Loucy (cell line): ENCODE measurements around the gene TGFB2.

Experiments used
- H2AFZ ChIP-seq: fragments of 200-600 bp; sonication (generic); 2 replicates; pipeline ENCODE4 v1.6.0; 2016; ENCODE audit warnings: antibody characterized with exemption, mild to moderate bottlenecking, low read length, moderate library complexity
- H3F3A ChIP-seq: fragments of 200-600 bp; 2 replicates; pipeline ENCODE4 v1.6.0; 2016; ENCODE audit warnings: antibody characterized with exemption, low read depth, mild to moderate bottlenecking
- H3K27me3 ChIP-seq: fragments of 200-600 bp; sonication (generic); 2 replicates; pipeline ENCODE4 v1.6.1; 2014; ENCODE audit warnings: low read length, mild to moderate bottlenecking; ENCODE audit not compliant: insufficient read depth, poor library complexity, severe bottlenecking
- H3K36me3 ChIP-seq: fragments of 200-600 bp; sonication (generic); 2 replicates; pipeline ENCODE4 v1.6.1; 2016; ENCODE audit warnings: low read length; ENCODE audit not compliant: insufficient read depth
- H3K4me1 ChIP-seq: fragments of 200-600 bp; sonication (generic); 2 replicates; pipeline ENCODE4 v1.5.1; 2014; ENCODE audit warnings: low read length, mild to moderate bottlenecking; ENCODE audit not compliant: insufficient read depth, poor library complexity, severe bottlenecking
- H3K4me2 ChIP-seq: fragments of 200-600 bp; sonication (generic); 2 replicates; pipeline ENCODE4 v1.6.0; 2014; ENCODE audit warnings: antibody characterized with exemption, low read length, low read depth, mild to moderate bottlenecking; ENCODE audit not compliant: poor library complexity, severe bottlenecking
- H3K4me3 ChIP-seq: fragments of 200-600 bp; sonication (generic); 2 replicates; pipeline ENCODE4 v1.5.1; 2014; ENCODE audit warnings: low read length, mild to moderate bottlenecking, mixed read lengths; ENCODE audit not compliant: poor library complexity, severe bottlenecking
- H3K79me2 ChIP-seq: fragments of 200-600 bp; sonication (generic); 2 replicates; pipeline ENCODE4 v1.6.1; 2014; ENCODE audit warnings: low read length; ENCODE audit not compliant: insufficient read depth
- H3K9ac ChIP-seq: fragments of 200-600 bp; sonication (generic); 2 replicates; pipeline ENCODE4 v1.6.0; 2014; ENCODE audit warnings: mild to moderate bottlenecking, low read depth, low read length, moderate library complexity; ENCODE audit not compliant: poor library complexity, severe bottlenecking
- H3K9me2 ChIP-seq: fragments of 200-600 bp; sonication (generic); replicated peaks from 2 replicates; pipeline ENCODE4 v1.6.1; 2016; ENCODE audit warnings: low read depth, low read length, mixed read lengths
- H3K9me3 ChIP-seq: fragments of 200-600 bp; sonication (generic); 2 replicates; pipeline ENCODE4 v1.6.1; 2014; ENCODE audit warnings: mild to moderate bottlenecking, antibody characterized with exemption, low read length, low read depth; ENCODE audit not compliant: insufficient read depth
- H4K20me1 ChIP-seq: fragments of 200-600 bp; sonication (generic); 2 replicates; pipeline ENCODE4 v1.6.0; 2014; ENCODE audit warnings: antibody characterized with exemption, low read length, mild to moderate bottlenecking; ENCODE audit not compliant: insufficient read depth, poor library complexity, severe bottlenecking
- EZH2phosphoT487 ChIP-seq: fragments of 200-600 bp; IDR thresholded peaks from 2 replicates; pipeline ENCODE4 v1.6.1; 2018; ENCODE audit warnings: antibody characterized with exemption, mild to moderate bottlenecking, moderate library complexity, borderline replicate concordance
- TF ChIP-seq, protein P1 (sequence below): fragments of 200-600 bp; sonication (generic); conservative IDR thresholded peaks from 2 replicates; pipeline ENCODE4 v1.5.1; 2014; ENCODE audit warnings: mild to moderate bottlenecking, antibody characterized with exemption, low read length

TGFB2 gene

GRCh38 chr1:218454700-218455282 is 109.7 kb downstream of the TGFB2 start:
- no peak overlapping the region for H2AFZ ChIP-seq
- no peaks in the 10 kb centered on the region for H3K9me2 ChIP-seq
- H3K27me3 ChIP-seq = no peaks in the 10 kb centered on the region
- H4K20me1 ChIP-seq = no peaks in the 10 kb centered on the region
- peak overlapping the region; percentile 63 for H3K4me2 ChIP-seq
- no peaks in the 10 kb centered on the region for H3K36me3 ChIP-seq
- H3K79me2 ChIP-seq = no peaks in the 10 kb centered on the region
- H3K9ac ChIP-seq = no peak overlapping the region
- H3K4me1 ChIP-seq = peaks cover 19% of the 10 kb centered on the region
- TF ChIP-seq, protein P1, sequence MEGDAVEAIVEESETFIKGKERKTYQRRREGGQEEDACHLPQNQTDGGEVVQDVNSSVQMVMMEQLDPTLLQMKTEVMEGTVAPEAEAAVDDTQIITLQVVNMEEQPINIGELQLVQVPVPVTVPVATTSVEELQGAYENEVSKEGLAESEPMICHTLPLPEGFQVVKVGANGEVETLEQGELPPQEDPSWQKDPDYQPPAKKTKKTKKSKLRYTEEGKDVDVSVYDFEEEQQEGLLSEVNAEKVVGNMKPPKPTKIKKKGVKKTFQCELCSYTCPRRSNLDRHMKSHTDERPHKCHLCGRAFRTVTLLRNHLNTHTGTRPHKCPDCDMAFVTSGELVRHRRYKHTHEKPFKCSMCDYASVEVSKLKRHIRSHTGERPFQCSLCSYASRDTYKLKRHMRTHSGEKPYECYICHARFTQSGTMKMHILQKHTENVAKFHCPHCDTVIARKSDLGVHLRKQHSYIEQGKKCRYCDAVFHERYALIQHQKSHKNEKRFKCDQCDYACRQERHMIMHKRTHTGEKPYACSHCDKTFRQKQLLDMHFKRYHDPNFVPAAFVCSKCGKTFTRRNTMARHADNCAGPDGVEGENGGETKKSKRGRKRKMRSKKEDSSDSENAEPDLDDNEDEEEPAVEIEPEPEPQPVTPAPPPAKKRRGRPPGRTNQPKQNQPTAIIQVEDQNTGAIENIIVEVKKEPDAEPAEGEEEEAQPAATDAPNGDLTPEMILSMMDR = no peak
- TF ChIP-seq EZH2phosphoT487 = no peak
- H3F3A ChIP-seq = no peaks in the 10 kb centered on the region
- peak overlapping the region; percentile 37 for H3K4me3 ChIP-seq
- H3K9me3 ChIP-seq = no peaks in the 10 kb centered on the region

GRCh38 chr1:218456444-218456843 is 111.3 kb downstream of the TGFB2 start:
- no peak overlapping the region for H3K4me3 ChIP-seq
- TF ChIP-seq, protein P1 = no peak
- H3K4me2 ChIP-seq = no peak overlapping the region
- H4K20me1 ChIP-seq = no peaks in the 10 kb centered on the region
- no peaks in the 10 kb centered on the region for H3K36me3 ChIP-seq
- H3K79me2 ChIP-seq = no peaks in the 10 kb centered on the region
- no peak overlapping the region for H3K9ac ChIP-seq
- no peaks in the 10 kb centered on the region for H3K9me3 ChIP-seq
- H3K27me3 ChIP-seq = no peaks in the 10 kb centered on the region
- no peak overlapping the region for H2AFZ ChIP-seq
- H3K4me1 ChIP-seq = peaks cover 19% of the 10 kb centered on the region
- no peaks in the 10 kb centered on the region for H3F3A ChIP-seq
- H3K9me2 ChIP-seq = no peaks in the 10 kb centered on the region

DNA sequence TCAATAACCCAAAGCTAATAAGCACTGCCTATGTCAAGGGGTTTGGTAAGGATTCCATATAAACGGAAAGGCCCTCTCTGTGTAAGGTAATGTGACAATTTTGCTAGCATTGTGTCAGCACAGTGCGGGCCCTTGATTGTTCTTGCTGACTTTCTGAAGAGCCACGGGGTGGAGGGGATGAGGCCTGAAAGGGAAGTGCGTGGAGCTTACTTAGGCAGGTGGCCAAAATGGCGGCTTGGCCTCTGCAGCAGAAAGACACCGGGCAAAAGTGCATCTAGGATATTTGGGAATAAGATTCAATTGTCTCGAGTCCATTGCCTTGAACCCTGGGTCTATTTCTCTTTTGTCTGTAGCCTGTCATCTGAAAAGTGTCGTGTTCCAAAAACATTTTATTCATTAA is 114.3 kb downstream of the TGFB2 start:
- H4K20me1 ChIP-seq = no peaks in the 10 kb centered on the region
- no peaks in the 10 kb centered on the region for H3K9me2 ChIP-seq
- no peaks in the 10 kb centered on the region for H3F3A ChIP-seq
- peaks cover 19% of the 10 kb centered on the region for H3K4me1 ChIP-seq
- H2AFZ ChIP-seq = no peak overlapping the region; the same call in 1 of the 2 replicates
- no peak overlapping the region for H3K4me3 ChIP-seq
- no peak overlapping the region for H3K4me2 ChIP-seq
- TF ChIP-seq, protein P1 = no peak
- no peak for TF ChIP-seq EZH2phosphoT487
- no peak overlapping the region for H3K9ac ChIP-seq
- no peaks in the 10 kb centered on the region for H3K27me3 ChIP-seq
- no peaks in the 10 kb centered on the region for H3K9me3 ChIP-seq
- no peaks in the 10 kb centered on the region for H3K36me3 ChIP-seq
- H3K79me2 ChIP-seq = no peaks in the 10 kb centered on the region
